Caco-2 (cell line): Measurements from ENCODE around the gene NAGLU. TPM values are rescaled to one million over a fixed set of nuclear protein-coding genes. Genes with fewer than 3 reads are reported as not detected.

ENCODE experiments used
- BruUV-seq: library from RNA; stranded (reverse); fragments of 400-500 nt; replicated peaks from 2 replicates; lab custom pipeline; 2021; lab: Mats Ljungman, UMichigan
- CTCF ChIA-PET: fragments of 300-600 bp; sonication (Branson Sonifier 250); formaldehyde crosslinking; loops from one replicate; lab custom pipeline; 2022; ENCODE audit warnings: antibody characterized with exemption; lab: Charles Lee
- POLR2A ChIA-PET: fragments of 300-600 bp; sonication (Branson Sonifier 250); formaldehyde crosslinking; loops from one replicate; lab custom pipeline; 2022; ENCODE audit warnings: antibody characterized with exemption; lab: Charles Lee
- DNase-seq, 2 experiments: peaks; one replicate each; pipeline versions ENCODE4 v3.0.0 to v3.0.0-alpha.2; 2020 to 2022
- H3K27me3 ChIP-seq: replicated peaks from 2 replicates; pipeline ENCODE4 v1.6.0; 2011; ENCODE audit warnings: low read length; ENCODE audit not compliant: control insufficient read depth, insufficient read depth
- H3K36me3 ChIP-seq: 2 replicates; pipeline ENCODE4 v1.5.1; 2011; ENCODE audit warnings: low read length; ENCODE audit not compliant: control insufficient read depth, insufficient read depth
- H3K4me1 ChIP-seq: fragments of 250-450 bp; sonication (Bioruptor Pico); 2 replicates; pipeline ENCODE4 v1.5.1; 2020; ENCODE audit warnings: mild to moderate bottlenecking
- H3K4me3 ChIP-seq: 2 replicates; pipeline ENCODE4 v1.5.1; 2011; ENCODE audit warnings: low read depth, mild to moderate bottlenecking, control low read depth, low read length
- H3K9me3 ChIP-seq: fragments of 250-450 bp; sonication (Bioruptor Pico); 2 replicates; pipeline ENCODE4 v1.5.1; 2020; ENCODE audit warnings: mild to moderate bottlenecking, moderate library complexity
- H3K27ac Mint-ChIP-seq: one replicate; pipeline ENCODE4 v1.8.0; 2022; ENCODE audit warnings: mixed read lengths; ENCODE audit not compliant: unreplicated experiment
- H3K27me3 Mint-ChIP-seq: one replicate; pipeline ENCODE4 v1.8.0; 2022; ENCODE audit warnings: mixed read lengths; ENCODE audit not compliant: insufficient read depth, unreplicated experiment
- H3K36me3 Mint-ChIP-seq: one replicate; pipeline ENCODE4 v1.8.0; 2022; ENCODE audit warnings: mild to moderate bottlenecking, mixed read lengths; ENCODE audit not compliant: insufficient read depth, unreplicated experiment
- H3K4me1 Mint-ChIP-seq: one replicate; pipeline ENCODE4 v1.8.0; 2022; ENCODE audit warnings: low read depth, mixed read lengths; ENCODE audit not compliant: unreplicated experiment
- H3K4me3 Mint-ChIP-seq: one replicate; pipeline ENCODE4 v1.8.0; 2022; ENCODE audit warnings: mild to moderate bottlenecking, moderate library complexity, mixed read lengths; ENCODE audit not compliant: unreplicated experiment
- H3K9me3 Mint-ChIP-seq: one replicate; pipeline ENCODE4 v1.8.0; 2022; ENCODE audit warnings: mixed read lengths; ENCODE audit not compliant: unreplicated experiment
- CTCF ChIP-seq, 2 experiments: fragments of 200-600 bp in 1 of 2; IDR thresholded peaks; 1 replicate in 1 of 2; 2 replicates in 1 of 2; pipeline versions ENCODE4 v1.5.1 to v1.8.0; 2011 to 2022; ENCODE audit warnings: antibody characterized with exemption in 1 of 2, control low read depth in 1 of 2, inconsistent platforms in 1 of 2, low read depth in 1 of 2, low read length in 1 of 2, mild to moderate bottlenecking in 1 of 2, moderate library complexity in 1 of 2; ENCODE audit not compliant: insufficient read depth in 1 of 2, severe bottlenecking in 1 of 2, unreplicated experiment in 1 of 2
- intact Hi-C: fragments of 100-400 bp; cut with micrococcal nuclease; formaldehyde crosslinking; loops from one replicate; pipeline ENCODE4 v1.10.0; 2022; ENCODE audit not compliant: unreplicated experiment
- total RNA-seq: library from RNA; stranded (reverse); gene quantifications from 2 replicates; pipeline ENCODE4 v1.2.3, GENCODE V29; 2022

The NAGLU gene
- total RNA-seq, 1 experiment from 2014 or later, result 28.7 TPM

GRCh38 chr17:42553161-42553818 lies 17.2 kb downstream of the NAGLU start:
- Histone ChIP-seq H3K9me3 (no peaks in the 10 kb centered on the region), H3K27me3 (no peaks in the 10 kb centered on the region), H3K4me3 (peak overlapping the region; percentile 88), H3K4me1 (peaks cover 8% of the 10 kb centered on the region; the same call in 1 of the 2 replicates), H3K36me3 (no peaks in the 10 kb centered on the region)
- DNase-seq, result no peak
- Mint-ChIP-seq H3K27ac (peak overlapping the region; percentile 94), H3K36me3 (peaks cover 24% of the 10 kb centered on the region), H3K4me1 (peaks cover 6% of the 10 kb centered on the region), H3K4me3 (peak overlapping the region; percentile 97), H3K27me3 (no peaks in the 10 kb centered on the region), H3K9me3 (no peaks in the 10 kb centered on the region)
- ChIA-PET CTCF (interaction anchor here (1.9 kb wide), 1 partner anchor 26 kb away, joined by 6 read pairs; no protein-coding TSS in a partner anchor), POLR2A (no interaction called here)
- no TSS peak for BruUV-seq
- intact Hi-C loops, result no loop called here
- no peak for TF ChIP-seq CTCF (IDR thresholded peaks at IDR 0.05; ENCODE audit: insufficient read depth in 1 of 2, low read depth in 1 of 2, low read length in 1 of 2, severe bottlenecking in 1 of 2, unreplicated experiment in 1 of 2)

- peaks cover 6% of the 10 kb centered on the region for H3K4me1 Mint-ChIP-seq
- ChIA-PET POLR2A (interaction anchor here (1.3 to 1.5 kb wide), 3 partner anchors 8 to 18 kb away, joined by 3 to 23 read pairs (median 6); partner anchors contain the start of genes MLX and NAGLU), CTCF (interaction anchor here (1.3 to 1.9 kb wide), 3 partner anchors 13 to 26 kb away, joined by 6 to 12 read pairs (median 6); partner anchors contain the start of gene PSMC3IP)
- TF ChIP-seq CTCF (IDR thresholded peaks at IDR 0.05; ENCODE audit: insufficient read depth in 1 of 2, low read depth in 1 of 2, low read length in 1 of 2, severe bottlenecking in 1 of 2, unreplicated experiment in 1 of 2), result no peak
- no peaks in the 10 kb centered on the region for H3K9me3 Mint-ChIP-seq
- H3K4me3 ChIP-seq, result peak overlapping the region; percentile 88
- no peaks in the 10 kb centered on the region for H3K36me3 ChIP-seq
- no peaks in the 10 kb centered on the region for H3K9me3 ChIP-seq
- DNase-seq, result no peak
- H3K36me3 Mint-ChIP-seq, result peaks cover 23% of the 10 kb centered on the region
- peaks cover 8% of the 10 kb centered on the region; the same call in 1 of the 2 replicates for H3K4me1 ChIP-seq
- peak overlapping the region; percentile 94 for H3K27ac Mint-ChIP-seq
- H3K27me3 ChIP-seq, result no peaks in the 10 kb centered on the region
- H3K27me3 Mint-ChIP-seq, result no peaks in the 10 kb centered on the region
- BruUV-seq, result no TSS peak
- peak overlapping the region; percentile 97 for H3K4me3 Mint-ChIP-seq
- intact Hi-C loops, result no loop called here
These were observed 17.8 kb downstream of the NAGLU start for GRCh38 chr17:42553866-42554249.

DNA sequence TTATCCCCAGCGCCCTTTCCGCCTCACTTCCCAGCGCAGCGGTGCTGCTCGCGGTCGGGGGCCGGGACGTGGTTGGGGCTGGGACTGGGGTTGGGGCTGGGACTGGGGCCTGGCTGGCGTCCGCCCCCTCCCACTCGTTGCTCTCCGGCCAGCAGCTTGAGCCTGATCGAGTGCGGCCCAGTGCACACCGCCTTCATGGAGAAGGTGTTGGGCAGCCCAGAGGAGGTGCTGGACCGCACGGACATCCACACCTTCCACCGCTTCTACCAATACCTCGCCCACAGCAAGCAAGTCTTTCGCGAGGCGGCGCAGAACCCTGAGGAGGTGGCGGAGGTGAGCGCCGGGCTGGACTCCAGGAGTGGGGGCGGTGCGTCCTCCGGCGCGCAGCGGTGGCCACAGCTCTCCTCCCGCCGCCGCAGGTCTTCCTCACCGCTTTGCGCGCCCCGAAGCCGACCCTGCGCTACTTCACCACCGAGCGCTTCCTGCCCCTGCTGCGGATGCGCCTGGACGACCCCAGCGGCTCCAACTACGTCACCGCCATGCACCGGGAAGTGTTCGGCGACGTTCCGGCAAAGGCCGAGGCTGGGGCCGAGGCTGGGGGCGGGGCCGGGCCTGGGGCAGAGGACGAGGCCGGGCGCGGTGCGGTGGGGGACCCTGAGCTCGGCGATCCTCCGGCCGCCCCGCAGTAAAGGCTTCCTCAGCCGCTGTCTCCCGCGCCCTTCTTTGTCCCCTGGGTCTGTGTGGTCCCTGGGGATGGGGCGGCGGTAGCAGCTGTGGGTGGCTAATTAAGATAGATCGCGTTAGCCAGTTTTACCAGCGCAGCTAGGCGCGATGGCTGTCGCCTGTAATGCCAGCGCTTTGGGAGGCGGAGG lies 18.4 kb downstream of the NAGLU start:
- ChIA-PET CTCF (interaction anchor here (0.8 to 1.9 kb wide), 6 partner anchors 13 to 27 kb away, joined by 3 to 12 read pairs (median 5); partner anchors contain the start of genes NAGLU and PSMC3IP), POLR2A (interaction anchor here (0.6 to 1.5 kb wide), 8 partner anchors 9 to 570 kb away, joined by 3 to 23 read pairs (median 4); partner anchors contain the start of genes MLX, NAGLU and STAT3)
- Mint-ChIP-seq H3K4me3 (peak overlapping the region; percentile 97), H3K4me1 (peaks cover 8% of the 10 kb centered on the region), H3K36me3 (peaks cover 23% of the 10 kb centered on the region), H3K27ac (peak overlapping the region; percentile 94), H3K27me3 (no peaks in the 10 kb centered on the region), H3K9me3 (no peaks in the 10 kb centered on the region)
- Histone ChIP-seq H3K9me3 (no peaks in the 10 kb centered on the region), H3K27me3 (no peaks in the 10 kb centered on the region), H3K4me3 (peak overlapping the region; percentile 88), H3K36me3 (no peaks in the 10 kb centered on the region), H3K4me1 (peaks cover 8% of the 10 kb centered on the region; the same call in 1 of the 2 replicates)
- TF ChIP-seq CTCF (IDR thresholded peaks at IDR 0.05; ENCODE audit: insufficient read depth in 1 of 2, low read depth in 1 of 2, low read length in 1 of 2, severe bottlenecking in 1 of 2, unreplicated experiment in 1 of 2), result no peak
- TSS peak; percentile 56 for BruUV-seq
- intact Hi-C loops, result no loop called here
- DNase-seq, result peak; percentile 88 to 93
